GM20431 (cell line): ENCODE data around the gene CSK.

Source experiments
- in situ Hi-C: fragments of 300-500 bp; cut with MseI, MboI; formaldehyde crosslinking; loops from one replicate; pipeline ENCODE4 v1.15.0; 2020; ENCODE audit warnings: low sequenced_read_pairs; ENCODE audit not compliant: unreplicated experiment

CSK gene

DNA sequence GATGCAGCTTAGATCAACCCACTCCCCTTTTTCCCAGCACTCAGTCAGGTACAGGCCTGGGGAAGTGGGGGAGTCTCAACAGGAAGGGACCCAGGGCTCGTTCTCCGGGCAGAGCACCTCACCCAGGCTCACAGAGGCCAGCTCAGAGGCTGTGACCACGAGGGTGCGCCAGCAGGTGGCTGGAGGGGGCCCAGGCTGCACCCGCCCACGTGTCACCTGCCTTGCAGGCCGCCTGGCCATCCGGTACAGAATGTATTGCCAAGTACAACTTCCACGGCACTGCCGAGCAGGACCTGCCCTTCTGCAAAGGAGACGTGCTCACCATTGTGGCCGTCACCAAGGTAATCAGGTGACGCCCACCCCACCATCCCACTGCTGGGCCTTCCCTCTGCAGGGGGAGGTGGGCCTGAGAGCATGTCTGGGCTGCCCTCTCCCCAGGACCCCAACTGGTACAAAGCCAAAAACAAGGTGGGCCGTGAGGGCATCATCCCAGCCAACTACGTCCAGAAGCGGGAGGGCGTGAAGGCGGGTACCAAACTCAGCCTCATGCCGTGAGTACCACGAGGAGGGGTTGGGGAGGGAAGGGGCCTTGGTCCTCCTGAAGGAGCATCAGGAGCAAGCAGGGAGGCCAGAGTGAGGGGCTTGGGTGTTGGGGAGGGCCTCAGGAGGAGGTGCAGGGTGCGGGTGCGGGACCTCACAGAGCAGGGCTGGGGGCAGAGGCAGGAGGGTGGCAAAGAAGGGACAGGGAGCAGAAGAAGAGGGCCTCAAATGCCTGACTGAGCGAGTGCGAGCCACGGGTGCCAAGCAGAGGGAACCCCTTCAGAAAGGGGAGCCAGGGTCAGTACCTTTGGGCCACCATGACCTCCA lies 16.7 kb downstream of the CSK start:
- in situ Hi-C loops, result no loop called here

DNA sequence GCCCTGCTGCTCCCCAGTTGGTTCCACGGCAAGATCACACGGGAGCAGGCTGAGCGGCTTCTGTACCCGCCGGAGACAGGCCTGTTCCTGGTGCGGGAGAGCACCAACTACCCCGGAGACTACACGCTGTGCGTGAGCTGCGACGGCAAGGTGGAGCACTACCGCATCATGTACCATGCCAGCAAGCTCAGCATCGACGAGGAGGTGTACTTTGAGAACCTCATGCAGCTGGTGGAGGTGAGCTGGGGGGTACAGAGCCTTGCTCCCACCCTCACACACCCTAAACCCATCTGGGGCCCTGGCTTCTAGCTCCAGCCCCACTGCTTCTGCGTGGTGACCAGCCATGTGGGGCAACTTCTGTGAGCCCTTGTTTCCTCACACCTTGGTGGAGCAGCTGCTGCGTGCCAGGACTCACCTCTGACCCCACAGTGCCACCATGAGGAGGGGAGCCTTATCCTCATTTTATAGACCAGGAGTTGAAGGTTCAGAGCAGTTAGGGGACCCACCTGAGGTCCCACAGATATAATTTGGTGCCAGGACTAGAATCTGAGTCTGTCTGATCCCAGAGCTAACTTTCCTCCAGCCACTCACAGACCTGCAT lies 17.5 kb downstream of the CSK start:
- in situ Hi-C loops, result no loop called here

DNA sequence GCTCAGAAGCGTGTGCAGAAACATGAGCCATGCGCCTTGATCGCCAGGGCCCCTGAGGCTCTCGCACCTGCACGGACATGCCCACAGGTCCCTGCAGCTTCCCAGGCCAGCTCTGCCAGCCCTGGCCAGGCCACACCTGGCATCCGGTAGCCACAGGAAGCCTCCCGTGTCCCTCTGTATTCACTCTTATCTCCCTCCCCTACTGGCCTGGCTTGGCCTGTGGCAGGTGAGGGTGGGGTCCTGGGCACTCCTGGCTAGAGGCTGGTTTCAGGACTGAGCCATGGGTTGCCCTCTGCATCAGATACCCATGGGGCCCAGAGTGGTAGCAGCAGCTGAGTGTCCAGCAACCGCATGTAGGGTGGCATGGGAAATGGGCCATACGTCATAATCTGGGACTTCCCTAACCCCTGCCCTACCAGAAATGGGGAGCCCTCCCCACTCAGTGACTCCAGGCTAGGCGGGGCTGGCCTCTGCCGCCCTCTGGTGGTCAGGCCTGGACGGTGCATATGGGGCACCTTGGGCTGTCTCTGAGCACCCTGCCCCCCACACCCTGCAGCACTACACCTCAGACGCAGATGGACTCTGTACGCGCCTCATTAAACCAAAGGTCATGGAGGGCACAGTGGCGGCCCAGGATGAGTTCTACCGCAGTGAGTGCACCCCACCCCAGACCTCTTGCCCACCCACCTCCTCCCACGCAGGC lies 18.1 kb downstream of the CSK start:
- in situ Hi-C loops, result no loop called here

DNA sequence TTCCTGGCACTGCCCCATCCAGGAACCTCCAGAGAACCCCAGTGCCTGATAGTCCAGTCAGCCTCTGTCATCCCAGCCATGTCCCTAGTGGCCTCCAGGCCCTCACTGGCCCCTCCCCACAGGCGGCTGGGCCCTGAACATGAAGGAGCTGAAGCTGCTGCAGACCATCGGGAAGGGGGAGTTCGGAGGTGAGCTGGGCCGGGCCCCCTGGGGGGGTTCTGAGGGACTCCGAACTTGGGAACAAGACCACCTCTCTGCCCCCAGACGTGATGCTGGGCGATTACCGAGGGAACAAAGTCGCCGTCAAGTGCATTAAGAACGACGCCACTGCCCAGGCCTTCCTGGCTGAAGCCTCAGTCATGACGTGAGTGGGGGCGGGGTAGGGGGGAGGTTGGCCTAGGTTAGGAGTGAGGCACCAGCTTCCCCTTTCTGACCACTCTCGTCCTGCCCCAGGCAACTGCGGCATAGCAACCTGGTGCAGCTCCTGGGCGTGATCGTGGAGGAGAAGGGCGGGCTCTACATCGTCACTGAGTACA lies 18.7 kb downstream of the CSK start:
- in situ Hi-C loops, result no loop called here

DNA sequence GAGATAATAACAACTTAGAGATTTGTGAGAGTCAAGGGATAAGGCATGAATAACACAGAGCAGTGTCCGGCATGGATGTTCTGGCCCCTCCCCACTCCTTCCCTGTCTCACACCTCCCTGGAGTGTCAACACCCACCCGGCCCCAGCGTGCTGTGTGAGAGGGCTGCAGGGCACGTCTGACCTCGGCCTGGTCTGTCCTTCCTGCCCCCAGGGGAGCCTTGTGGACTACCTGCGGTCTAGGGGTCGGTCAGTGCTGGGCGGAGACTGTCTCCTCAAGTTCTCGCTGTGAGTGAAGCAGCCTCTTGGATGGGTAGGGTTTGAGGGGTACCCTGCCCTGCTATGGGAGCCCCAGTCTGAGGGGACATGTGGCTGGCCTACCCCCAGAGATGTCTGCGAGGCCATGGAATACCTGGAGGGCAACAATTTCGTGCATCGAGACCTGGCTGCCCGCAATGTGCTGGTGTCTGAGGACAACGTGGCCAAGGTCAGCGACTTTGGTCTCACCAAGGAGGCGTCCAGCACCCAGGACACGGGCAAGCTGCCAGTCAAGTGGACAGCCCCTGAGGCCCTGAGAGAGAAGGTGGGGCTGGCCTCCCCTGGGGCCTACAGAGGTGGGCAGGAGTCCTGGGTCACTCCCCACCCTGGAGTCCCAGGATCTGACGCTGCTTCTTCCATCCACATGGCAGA lies 19.6 kb downstream of the CSK start:
- in situ Hi-C loops, result no loop called here

DNA sequence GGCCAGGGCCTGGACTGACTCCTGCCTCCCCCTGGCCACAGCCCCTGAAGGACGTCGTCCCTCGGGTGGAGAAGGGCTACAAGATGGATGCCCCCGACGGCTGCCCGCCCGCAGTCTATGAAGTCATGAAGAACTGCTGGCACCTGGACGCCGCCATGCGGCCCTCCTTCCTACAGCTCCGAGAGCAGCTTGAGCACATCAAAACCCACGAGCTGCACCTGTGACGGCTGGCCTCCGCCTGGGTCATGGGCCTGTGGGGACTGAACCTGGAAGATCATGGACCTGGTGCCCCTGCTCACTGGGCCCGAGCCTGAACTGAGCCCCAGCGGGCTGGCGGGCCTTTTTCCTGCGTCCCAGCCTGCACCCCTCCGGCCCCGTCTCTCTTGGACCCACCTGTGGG lies 20.4 kb downstream of the CSK start:
- in situ Hi-C loops, result no loop called here

DNA sequence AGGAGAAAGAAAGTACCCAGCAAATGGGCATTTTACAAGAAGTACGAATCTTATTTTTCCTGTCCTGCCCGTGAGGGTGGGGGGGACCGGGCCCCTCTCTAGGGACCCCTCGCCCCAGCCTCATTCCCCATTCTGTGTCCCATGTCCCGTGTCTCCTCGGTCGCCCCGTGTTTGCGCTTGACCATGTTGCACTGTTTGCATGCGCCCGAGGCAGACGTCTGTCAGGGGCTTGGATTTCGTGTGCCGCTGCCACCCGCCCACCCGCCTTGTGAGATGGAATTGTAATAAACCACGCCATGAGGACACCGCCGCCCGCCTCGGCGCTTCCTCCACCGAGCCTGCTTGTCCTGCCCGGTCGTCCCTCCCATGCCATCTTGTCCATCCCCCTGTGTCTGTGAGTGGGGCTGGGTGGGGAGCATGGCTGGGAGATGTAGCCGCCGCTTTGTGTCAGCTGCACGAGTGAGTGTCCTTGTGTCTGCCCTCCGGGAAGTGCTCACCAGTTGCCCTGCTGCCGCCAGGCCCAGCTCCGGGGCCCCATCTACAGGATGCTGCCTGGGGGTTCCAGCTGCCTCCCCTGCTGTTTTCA lies 21.1 kb downstream of the CSK start:
- in situ Hi-C loops, result no loop called here

DNA sequence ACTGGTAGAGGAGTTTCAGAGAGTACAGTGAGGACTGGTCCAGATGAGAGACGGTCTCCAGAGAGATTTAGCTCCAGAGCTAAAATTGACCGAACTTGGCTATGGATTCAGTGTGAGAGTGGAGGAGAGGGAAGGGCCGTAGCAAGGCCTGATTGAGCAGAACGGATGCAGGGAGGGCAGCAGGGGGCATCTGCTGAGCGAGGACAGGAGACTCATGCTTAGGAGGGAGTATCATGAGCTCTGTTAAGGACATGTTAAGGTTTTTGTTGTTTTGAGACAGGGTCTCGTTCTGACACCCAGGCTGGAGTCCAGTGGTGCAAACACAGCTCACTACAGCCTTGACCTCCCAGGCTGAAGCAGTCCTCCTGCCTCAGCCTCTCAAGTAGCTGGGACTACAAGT lies 23.1 kb downstream of the CSK start:
- in situ Hi-C loops, result no loop called here

DNA sequence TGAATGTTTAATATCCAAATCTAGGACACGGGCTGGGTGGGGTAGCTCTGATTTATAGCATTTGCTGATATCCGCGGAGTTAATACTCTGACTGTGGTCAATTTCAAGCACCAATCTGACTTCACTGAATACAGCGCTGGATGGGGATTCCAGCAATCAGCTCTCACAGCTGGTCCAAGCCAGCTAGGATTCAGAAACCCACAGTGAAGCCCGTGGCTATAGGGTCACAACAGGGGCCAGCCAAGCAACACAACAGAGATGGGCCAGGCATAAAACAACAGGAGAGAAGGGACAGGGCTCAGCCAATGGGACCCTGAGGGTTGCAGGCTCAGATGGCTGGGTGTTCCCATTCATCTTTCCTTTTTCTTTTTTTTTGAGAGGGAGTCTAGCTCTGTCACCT lies 25.4 kb downstream of the CSK start:
- in situ Hi-C loops, result no loop called here

DNA sequence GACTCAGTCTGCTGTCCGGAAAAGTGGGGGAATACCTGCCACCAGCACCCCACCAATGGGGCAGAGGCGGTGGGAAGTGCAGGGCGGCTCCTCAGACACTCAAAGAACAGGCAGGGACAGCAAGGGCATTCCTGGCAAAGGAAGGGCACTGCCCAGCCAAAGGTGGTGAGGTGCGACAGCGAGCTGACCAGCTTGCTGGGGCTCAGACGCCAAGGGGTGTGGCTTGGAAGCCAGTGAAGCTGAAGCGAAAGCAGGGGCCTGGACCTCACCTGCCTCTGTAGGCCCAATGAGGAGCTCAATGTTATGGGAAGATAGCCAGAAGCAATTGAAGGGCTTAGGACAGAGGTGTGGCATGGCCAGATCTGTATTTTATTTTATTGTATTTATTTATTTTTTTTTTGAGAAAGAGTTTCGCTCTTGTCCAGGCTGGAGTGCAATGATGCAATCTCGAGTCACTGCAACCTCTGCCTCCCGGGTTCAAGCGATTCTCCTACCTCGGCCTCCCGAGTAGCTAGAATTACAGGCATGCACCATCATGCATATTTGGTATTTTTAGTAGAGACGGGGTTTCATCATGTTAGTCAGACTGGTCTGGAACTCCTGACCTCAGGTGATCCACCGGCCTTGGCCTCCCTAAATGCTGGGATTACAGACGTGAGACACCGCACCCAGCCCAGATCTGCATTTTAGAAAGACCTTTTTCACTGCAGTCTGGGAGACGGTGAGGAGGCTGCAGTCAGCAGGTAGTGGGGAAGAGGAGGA lies 26.4 kb downstream of the CSK start:
- in situ Hi-C loops, result no loop called here

DNA sequence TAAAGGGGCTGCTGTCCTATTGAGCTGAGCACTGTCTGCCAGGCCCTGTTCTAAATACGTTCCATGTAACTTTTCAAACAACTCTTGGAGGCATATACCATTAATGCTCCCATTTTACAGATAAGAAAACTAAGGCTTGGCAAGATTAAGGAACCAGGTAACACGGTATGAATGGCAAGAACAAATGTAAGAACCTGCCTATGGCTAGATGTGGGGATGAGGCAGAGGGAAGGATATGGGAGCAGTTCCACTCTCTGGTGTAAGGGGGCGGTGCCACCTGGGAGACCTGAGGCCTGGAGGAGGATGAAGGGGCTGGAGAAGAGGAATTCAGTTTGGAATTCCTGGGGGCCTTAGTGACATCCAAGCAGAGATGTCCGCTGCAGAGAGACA lies 27.0 kb downstream of the CSK start:
- in situ Hi-C loops, result no loop called here

DNA sequence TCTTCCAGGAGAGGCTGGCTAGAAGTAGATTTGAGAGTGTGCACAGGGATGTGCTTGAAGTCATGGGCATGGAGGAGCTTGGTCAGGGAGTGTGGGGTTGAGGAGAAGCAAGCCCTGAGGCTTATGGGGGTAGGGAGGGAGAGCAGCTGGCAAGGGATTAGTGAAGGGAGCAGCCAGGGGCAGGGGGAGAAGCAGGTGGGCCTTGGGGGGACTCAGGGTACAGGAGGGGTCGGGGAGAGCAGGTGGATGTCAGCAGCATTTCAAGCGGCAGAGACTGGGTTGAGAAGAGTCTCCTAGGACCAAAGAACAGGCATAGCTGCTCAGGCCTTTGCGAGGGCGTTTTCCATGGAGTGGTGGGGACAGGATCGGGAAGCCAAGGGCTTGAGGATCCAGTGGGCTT lies 27.4 kb downstream of the CSK start:
- in situ Hi-C loops, result no loop called here

DNA sequence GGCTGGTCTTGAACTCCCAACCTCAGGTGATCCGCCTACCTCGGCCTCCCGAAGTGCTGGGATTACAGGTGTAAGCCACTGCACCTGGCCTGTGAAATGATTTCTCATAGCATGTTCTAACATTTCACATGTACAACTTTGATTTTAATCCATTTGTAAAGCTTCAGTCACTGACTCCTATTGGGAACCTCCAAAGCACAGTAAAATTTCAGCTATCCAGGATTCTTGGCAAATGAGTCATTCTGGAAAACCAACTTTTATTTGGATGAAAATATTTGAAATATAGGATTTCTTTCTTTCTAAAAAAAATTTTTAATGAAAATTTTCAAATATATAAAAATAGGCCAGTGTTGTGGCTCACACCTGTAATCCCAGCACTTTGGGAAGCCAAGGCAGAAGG lies 28.1 kb downstream of the CSK start:
- in situ Hi-C loops, result no loop called here

DNA sequence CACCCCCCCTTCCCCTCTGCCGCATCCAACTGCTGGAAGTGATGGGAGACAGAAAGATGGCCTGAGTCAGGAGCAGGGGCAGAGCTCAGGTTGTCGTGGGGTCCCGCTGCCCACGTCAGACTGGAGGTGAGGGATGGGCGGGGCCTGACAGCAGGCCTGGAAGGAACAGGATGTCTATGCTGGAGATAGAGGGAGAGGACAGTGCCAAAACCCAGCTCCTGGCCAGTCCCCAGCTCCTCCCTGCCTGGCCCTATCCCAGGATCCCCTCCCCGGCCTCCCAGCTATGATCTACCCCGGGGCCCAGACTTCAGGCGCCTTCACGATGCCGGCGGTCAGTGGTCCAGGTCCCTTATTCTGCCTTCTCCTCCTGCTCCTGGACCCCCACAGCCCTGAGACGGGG lies 30.7 kb downstream of the CSK start, which contains the start of gene LMAN1L:
LMAN1L (plus strand) TSS at position 303 of the 400 bp plus-strand sequence; CDS start at position 323, 20 bp downstream.
- in situ Hi-C loops, result no loop called here

DNA sequence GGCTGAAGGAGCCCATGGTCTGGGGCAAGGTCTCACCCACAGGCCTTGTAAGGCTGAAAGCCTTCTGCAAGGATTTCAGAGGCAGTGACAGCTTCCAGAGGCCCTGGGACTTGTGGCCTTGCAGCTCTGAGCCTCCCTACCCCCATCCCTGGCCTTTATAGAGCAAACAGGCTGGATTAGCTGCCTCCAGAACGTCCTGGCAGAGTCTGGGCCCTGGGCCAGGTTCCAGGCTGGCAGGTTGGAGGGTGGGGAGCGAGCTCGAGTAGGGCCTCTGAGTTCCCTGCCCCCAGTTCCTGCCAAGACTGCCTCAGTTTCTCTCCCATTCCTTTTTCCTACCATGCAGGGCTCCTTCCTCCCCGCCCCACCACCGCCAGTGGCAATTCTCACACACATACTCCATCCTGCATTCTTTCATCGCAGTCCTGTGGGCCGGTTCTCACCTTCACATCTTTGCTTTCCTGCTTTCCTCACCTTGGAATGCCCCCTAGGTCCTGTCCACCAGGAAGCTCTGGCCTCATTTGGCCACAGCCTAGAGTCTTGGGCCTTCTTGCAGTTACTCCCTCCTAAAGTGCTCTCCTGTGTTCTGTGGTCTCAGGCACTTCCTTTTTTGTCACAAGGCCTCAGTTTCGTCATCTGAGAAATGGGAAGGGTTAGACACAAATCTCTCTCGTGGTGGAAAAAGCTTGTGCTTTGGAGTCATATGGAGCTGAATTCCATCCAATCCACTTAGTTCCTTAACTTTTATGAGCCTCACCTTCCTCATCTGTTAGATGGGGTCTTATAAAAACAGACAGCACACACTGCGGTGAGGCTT lies 33.4 kb downstream of the CSK start:
- in situ Hi-C loops, result no loop called here

DNA sequence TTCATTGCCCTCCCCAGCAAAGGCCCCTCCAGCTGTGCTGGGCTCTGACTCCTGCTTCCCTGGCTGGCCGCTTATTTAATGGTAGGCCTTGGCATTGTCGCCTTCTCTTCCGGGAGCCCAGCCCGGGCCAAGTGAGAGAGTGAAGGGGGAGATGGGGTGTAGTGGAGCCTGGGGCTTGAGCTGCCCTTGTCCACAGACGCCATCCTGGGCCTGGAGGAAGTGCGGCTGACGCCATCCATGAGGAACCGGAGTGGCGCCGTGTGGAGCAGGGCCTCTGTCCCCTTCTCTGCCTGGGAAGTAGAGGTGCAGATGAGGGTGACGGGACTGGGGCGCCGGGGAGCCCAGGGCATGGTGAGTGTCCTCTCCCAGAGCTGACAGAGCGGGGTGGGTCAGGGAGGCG lies 34.1 kb downstream of the CSK start:
- in situ Hi-C loops, result no loop called here

DNA sequence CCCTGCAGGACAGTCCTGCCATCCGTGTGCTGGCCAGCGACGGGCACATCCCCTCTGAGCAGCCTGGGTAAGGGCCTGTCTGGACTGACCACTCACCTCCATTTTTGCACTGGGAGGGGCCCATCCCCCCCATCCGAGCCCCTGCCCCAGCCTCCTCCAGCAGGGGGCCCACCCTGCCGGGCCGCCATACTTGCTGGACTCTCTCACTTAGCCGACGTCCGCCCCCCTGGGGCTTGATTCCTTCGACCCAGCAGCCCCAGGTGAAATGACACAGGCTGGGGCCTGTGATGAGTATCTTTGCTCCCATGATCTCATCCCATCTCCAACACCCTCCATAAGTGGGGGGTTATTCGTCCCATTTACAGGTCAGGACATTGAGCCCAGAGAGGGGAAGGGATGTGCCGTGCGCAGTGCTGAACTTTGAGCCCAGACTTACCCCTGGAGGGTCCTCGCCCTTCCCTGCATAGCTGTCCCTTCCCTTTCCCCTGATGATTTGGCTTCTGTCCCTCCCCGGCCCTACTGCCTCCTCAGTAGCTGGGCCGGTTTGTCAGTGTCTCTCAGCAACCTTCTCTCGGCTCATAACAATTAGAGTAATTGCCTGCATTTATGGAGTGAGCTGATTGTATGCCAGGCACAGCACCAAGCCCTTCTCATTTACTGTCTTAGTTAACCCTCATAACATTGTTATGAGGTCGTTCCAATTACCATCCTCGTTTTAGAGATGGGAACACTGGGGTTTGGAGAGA lies 34.9 kb downstream of the CSK start:
- in situ Hi-C loops, result no loop called here

DNA sequence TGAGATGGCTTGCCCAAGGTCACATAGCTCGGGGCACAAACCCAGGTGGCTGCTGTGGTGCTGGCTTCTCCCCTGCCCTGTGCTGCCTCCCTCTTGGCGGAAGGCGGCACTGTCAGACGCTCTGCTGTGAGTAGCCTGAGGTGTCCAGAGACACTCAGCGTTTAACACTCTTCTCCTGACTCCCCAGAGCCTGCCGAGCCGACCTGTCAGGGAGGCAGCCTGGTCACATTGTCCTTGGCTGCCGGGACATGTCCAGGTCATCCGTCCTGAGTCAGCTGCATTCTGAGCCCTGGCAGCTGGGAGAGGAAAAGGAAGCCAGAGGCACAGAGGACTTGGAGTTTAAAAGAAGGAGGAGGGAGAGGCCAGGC lies 35.5 kb downstream of the CSK start:
- in situ Hi-C loops, result no loop called here
